Measurements from ENCODE around the gene PIP4P1.
"Not testable (repeated sequence)": the region's sequence is repeated elsewhere in the genome, so short reads cannot be mapped to it uniquely, and the experiment has no call there.

PIP4P1 gene

GRCh38 chr14:20476776-20477175 lies 15.5 kb upstream of the PIP4P1 start:
- no peak for DNase-seq (ENCODE audit: low spot score)

- no peak for DNase-seq (ENCODE audit: low spot score)
These were observed 11.4 kb upstream of the PIP4P1 start for GRCh38 chr14:20472536-20473169.

GRCh38 chr14:20470603-20470901 lies 9.3 kb upstream of the PIP4P1 start:
- no peak for DNase-seq (ENCODE audit: low spot score)

- DNase-seq (ENCODE audit: low spot score), result peak; percentile 68
These were observed 8.8 kb upstream of the PIP4P1 start for GRCh38 chr14:20469890-20470602.

- peak; percentile 96 for DNase-seq (ENCODE audit: low spot score)
These were observed 8.1 kb upstream of the PIP4P1 start, which contains the start of gene PNP for GRCh38 chr14:20469242-20469889. Gene PNP, plus strand, starts transcription at chr14:20469406. Its CDS starts 119 bp downstream, at chr14:20469525.

GRCh38 chr14:20468764-20469241 lies 7.6 kb upstream of the PIP4P1 start:
- DNase-seq (ENCODE audit: low spot score), result no peak

- peak; percentile 88 for DNase-seq (ENCODE audit: low spot score)
These were observed 593 bp downstream of the PIP4P1 start for GRCh38 chr14:20460458-20461224.

GRCh38 chr14:20458031-20458789 lies 3.0 kb downstream of the PIP4P1 start:
- no peak for DNase-seq (ENCODE audit: low spot score)

GRCh38 chr14:20456971-20457370 lies 4.3 kb downstream of the PIP4P1 start:
- DNase-seq (ENCODE audit: low spot score), result no peak

- DNase-seq (ENCODE audit: low spot score), result no peak
These were observed 5.6 kb downstream of the PIP4P1 start for GRCh38 chr14:20455355-20456300.

- peak; percentile 99 for DNase-seq (ENCODE audit: low spot score)
These were observed 6.5 kb downstream of the PIP4P1 start, which contains the start of the genes APEX1 and OSGEP for GRCh38 chr14:20454516-20455354. Gene APEX1, plus strand, starts transcription at chr14:20455226. Its CDS starts 420 bp downstream, at chr14:20455646. Gene OSGEP, minus strand, starts transcription at chr14:20454812. Its CDS starts 129 bp downstream, at chr14:20454683.

GRCh38 chr14:20452831-20453230 lies 8.4 kb downstream of the PIP4P1 start:
- not testable (repeated sequence) for DNase-seq (ENCODE audit: low spot score)

GRCh38 chr14:20446889-20447288 lies 14.3 kb downstream of the PIP4P1 start:
- DNase-seq (ENCODE audit: low spot score), result no peak

- not testable (repeated sequence) for DNase-seq (ENCODE audit: low spot score)
These were observed 17.6 kb downstream of the PIP4P1 start for GRCh38 chr14:20443650-20444049.

GRCh38 chr14:20441461-20441860 lies 19.8 kb downstream of the PIP4P1 start:
- no peak for DNase-seq (ENCODE audit: low spot score)

- no peak for DNase-seq (ENCODE audit: low spot score)
These were observed 20.4 kb downstream of the PIP4P1 start for GRCh38 chr14:20440882-20441281.

GRCh38 chr14:20440465-20440864 lies 20.8 kb downstream of the PIP4P1 start:
- DNase-seq (ENCODE audit: low spot score), result no peak

- DNase-seq (ENCODE audit: low spot score), result no peak
These were observed 22.6 kb downstream of the PIP4P1 start for GRCh38 chr14:20438664-20439063.

GRCh38 chr14:20436363-20436755 lies 24.9 kb downstream of the PIP4P1 start:
- DNase-seq (ENCODE audit: low spot score), result no peak

Data from NAMALWA (cell line).